SK-N-DZ (cell line): ENCODE data around the gene HERPUD2.
A peak's percentile ranks its signal among the peaks of the same experiment; 100 is the strongest.
"Not testable (repeated sequence)": the region's sequence is repeated elsewhere in the genome, so short reads cannot be mapped to it uniquely, and the experiment has no call there.

Source experiments
- DNase-seq: peaks from one replicate; pipeline ENCODE4 v3.0.0-alpha.2; 2015; ENCODE audit warnings: low spot score

The HERPUD2 gene

GRCh38 chr7:35714862-35715261 is 19.9 kb upstream of the HERPUD2 start:
- peak; percentile 47 for DNase-seq

- no peak for DNase-seq
Observed at GRCh38 chr7:35714407-35714806, 19.5 kb upstream of the HERPUD2 start.

GRCh38 chr7:35712563-35713226 is 17.8 kb upstream of the HERPUD2 start:
- DNase-seq = no peak

- DNase-seq = no peak
Observed at GRCh38 chr7:35707422-35707821, 12.5 kb upstream of the HERPUD2 start.

- no peak for DNase-seq
Observed at GRCh38 chr7:35705932-35706461, 11.1 kb upstream of the HERPUD2 start.

GRCh38 chr7:35704261-35704660 is 9.3 kb upstream of the HERPUD2 start:
- no peak for DNase-seq

- DNase-seq = no peak
Observed at GRCh38 chr7:35702541-35702940, 7.6 kb upstream of the HERPUD2 start.

- DNase-seq = no peak
Observed at GRCh38 chr7:35701287-35701900, 6.5 kb upstream of the HERPUD2 start.

GRCh38 chr7:35700865-35701264 is 5.9 kb upstream of the HERPUD2 start:
- DNase-seq = no peak

GRCh38 chr7:35700333-35700732 is 5.4 kb upstream of the HERPUD2 start:
- no peak for DNase-seq

GRCh38 chr7:35699796-35700305 is 4.9 kb upstream of the HERPUD2 start:
- no peak for DNase-seq

GRCh38 chr7:35698382-35698781 is 3.4 kb upstream of the HERPUD2 start:
- DNase-seq = not testable (repeated sequence)

- DNase-seq = no peak
Observed at GRCh38 chr7:35697414-35698175, 2.7 kb upstream of the HERPUD2 start.

- DNase-seq = no peak
Observed at GRCh38 chr7:35695987-35696386, 1.1 kb upstream of the HERPUD2 start.

GRCh38 chr7:35695473-35695850 is 527 bp upstream of the HERPUD2 start:
- no peak for DNase-seq

GRCh38 chr7:35694161-35694783 is 663 bp downstream of the HERPUD2 start:
- no peak for DNase-seq

GRCh38 chr7:35691827-35692307 is 3.1 kb downstream of the HERPUD2 start:
- DNase-seq = no peak

GRCh38 chr7:35691366-35691765 is 3.6 kb downstream of the HERPUD2 start:
- no peak for DNase-seq

- not testable (repeated sequence) for DNase-seq
Observed at GRCh38 chr7:35690614-35691013, 4.3 kb downstream of the HERPUD2 start.

- no peak for DNase-seq
Observed at GRCh38 chr7:35685781-35686180, 9.2 kb downstream of the HERPUD2 start.

- DNase-seq = no peak
Observed at GRCh38 chr7:35681231-35682029, 13.5 kb downstream of the HERPUD2 start.
